Mesothelial cell of epicardium (in vitro differentiated cells): ENCODE data around the gene PCED1B. TPM values are rescaled to one million over a fixed set of nuclear protein-coding genes. Genes with fewer than 3 reads are reported as not detected.
"Not testable (repeated sequence)": the region's sequence is repeated elsewhere in the genome, so short reads cannot be mapped to it uniquely, and the experiment has no call there.

Experiments
- DNase-seq, 2 experiments: peaks; one replicate each; pipeline ENCODE4 v3.0.0; 2021; ENCODE audit warnings: low spot score in 2 of 2; ENCODE audit not compliant: unreplicated experiment in 2 of 2
- H3K27ac Mint-ChIP-seq: 2 replicates; pipeline ENCODE4 v1.8.0; 2021; ENCODE audit warnings: mixed read lengths
- H3K27me3 Mint-ChIP-seq: 2 replicates; pipeline ENCODE4 v1.8.0; 2021; ENCODE audit warnings: low read depth, mixed read lengths
- H3K36me3 Mint-ChIP-seq: 2 replicates; pipeline ENCODE4 v1.8.0; 2021; ENCODE audit warnings: mixed read lengths
- H3K4me1 Mint-ChIP-seq: 2 replicates; pipeline ENCODE4 v1.8.0; 2021; ENCODE audit warnings: mixed read lengths
- H3K4me3 Mint-ChIP-seq: 2 replicates; pipeline ENCODE4 v1.8.0; 2021; ENCODE audit warnings: mild to moderate bottlenecking, moderate library complexity, mixed read lengths
- H3K9me3 Mint-ChIP-seq: 2 replicates; pipeline ENCODE4 v1.8.0; 2021; ENCODE audit warnings: mixed read lengths
- CTCF ChIP-seq: fragments of 200-600 bp; sonication (generic); IDR thresholded peaks from one replicate; pipeline ENCODE4 v1.5.0; 2021; ENCODE audit warnings: antibody characterized with exemption; ENCODE audit not compliant: unreplicated experiment
- total RNA-seq: library from RNA; stranded (reverse); gene quantifications from 3 replicates; pipeline ENCODE4 v1.2.1, GENCODE V29; 2021

Gene PCED1B
- total RNA-seq, 1 donor from 2014 or later: 2.8 TPM

GRCh38 chr12:47048541-47048940, 30.9 kb upstream of the PCED1B start:
- no peak for TF ChIP-seq CTCF
- H3K4me1 Mint-ChIP-seq: no peaks in the 10 kb centered on the region

DNA sequence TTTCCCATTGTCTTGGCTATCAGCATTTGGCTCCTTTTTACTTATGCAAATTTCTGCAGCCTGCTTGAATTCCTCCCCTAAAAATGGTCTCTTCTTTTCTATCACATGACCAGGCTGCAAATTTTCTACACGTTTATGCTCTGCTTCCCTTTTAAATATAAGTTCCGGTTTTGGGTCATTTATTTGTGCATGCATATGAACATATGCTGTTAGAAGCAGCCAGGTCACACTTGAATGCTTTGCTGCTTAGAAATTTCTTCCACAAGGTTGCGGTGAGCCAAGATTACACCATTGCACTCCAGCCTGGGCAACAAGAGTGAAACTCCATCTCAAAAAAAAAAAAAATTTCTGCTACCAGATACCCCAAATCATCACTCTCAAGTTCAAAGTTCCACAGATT, 28.1 kb upstream of the PCED1B start:
- not testable (repeated sequence) for H3K36me3 Mint-ChIP-seq, H3K4me3 Mint-ChIP-seq, H3K27ac Mint-ChIP-seq, H3K9me3 Mint-ChIP-seq, H3K4me1 Mint-ChIP-seq, DNase-seq, H3K27me3 Mint-ChIP-seq

More at GRCh38 chr12:47048541-47048940, 30.9 kb upstream of the PCED1B start:
- H3K27ac Mint-ChIP-seq: no peak overlapping the region
- H3K9me3 Mint-ChIP-seq: peaks cover 5% of the 10 kb centered on the region
- H3K4me3 Mint-ChIP-seq: no peak overlapping the region
- H3K36me3 Mint-ChIP-seq: peaks cover 8% of the 10 kb centered on the region
- H3K27me3 Mint-ChIP-seq: no peaks in the 10 kb centered on the region
- DNase-seq: no peak

GRCh38 chr12:47052274-47052673, 27.1 kb upstream of the PCED1B start:
- H3K4me3 Mint-ChIP-seq: no peak overlapping the region
- H3K9me3 Mint-ChIP-seq: peaks cover 13% of the 10 kb centered on the region
- no peak for TF ChIP-seq CTCF
- DNase-seq: no peak
- H3K36me3 Mint-ChIP-seq: peaks cover 13% of the 10 kb centered on the region
- peaks cover 5% of the 10 kb centered on the region for H3K4me1 Mint-ChIP-seq
- no peaks in the 10 kb centered on the region for H3K27me3 Mint-ChIP-seq
- no peak overlapping the region for H3K27ac Mint-ChIP-seq

DNA sequence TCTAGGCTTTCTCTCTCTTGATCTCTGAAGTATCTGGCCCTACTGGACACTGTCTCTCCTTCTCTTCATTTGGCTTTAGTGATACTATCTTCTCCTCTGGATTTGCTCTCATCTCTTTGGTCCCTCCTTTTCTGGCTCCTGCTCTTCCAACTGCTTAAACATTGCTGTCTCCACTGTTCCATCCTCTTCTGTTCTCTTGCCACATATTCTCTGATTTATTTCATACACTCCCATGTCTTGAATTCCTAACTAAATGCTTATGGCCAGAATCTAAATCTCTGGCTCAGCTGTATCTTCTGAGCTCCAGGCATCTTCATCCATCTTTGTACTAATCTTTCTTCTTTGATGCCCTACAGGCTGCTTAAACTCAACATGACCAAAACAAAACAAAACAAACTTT, 25.5 kb upstream of the PCED1B start:
- no peak overlapping the region for H3K27ac Mint-ChIP-seq
- TF ChIP-seq CTCF: no peak
- DNase-seq: no peak
- peaks cover 23% of the 10 kb centered on the region for H3K9me3 Mint-ChIP-seq
- peaks cover 17% of the 10 kb centered on the region for H3K36me3 Mint-ChIP-seq
- H3K4me1 Mint-ChIP-seq: peaks cover 5% of the 10 kb centered on the region
- H3K27me3 Mint-ChIP-seq: no peaks in the 10 kb centered on the region
- H3K4me3 Mint-ChIP-seq: no peak overlapping the region

DNA sequence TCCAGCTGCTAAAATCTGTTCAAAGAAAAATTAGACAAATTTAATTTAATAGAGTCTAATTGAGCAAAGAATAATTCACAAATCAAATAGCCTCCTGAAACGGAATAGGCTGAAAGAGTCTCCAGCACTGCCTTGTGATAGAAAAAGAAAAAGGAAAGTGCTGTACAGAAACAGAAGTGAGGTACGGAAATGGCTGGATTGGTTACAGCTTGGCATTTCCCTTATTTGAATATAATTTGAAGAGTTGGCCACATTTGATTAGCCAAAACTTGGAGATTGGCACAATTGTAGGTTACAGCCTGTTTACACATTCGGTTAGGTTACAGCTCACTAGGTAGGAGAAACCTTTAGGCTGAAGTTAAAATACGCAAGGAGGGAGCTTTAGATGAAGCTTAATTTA, 24.8 kb upstream of the PCED1B start:
- Mint-ChIP-seq H3K27ac (no peak overlapping the region), H3K4me3 (no peak overlapping the region), H3K4me1 (peaks cover 5% of the 10 kb centered on the region), H3K9me3 (peaks cover 30% of the 10 kb centered on the region), H3K27me3 (no peaks in the 10 kb centered on the region), H3K36me3 (peaks cover 19% of the 10 kb centered on the region)
- no peak for TF ChIP-seq CTCF
- DNase-seq: no peak

- not testable (repeated sequence) for H3K4me1 Mint-ChIP-seq, DNase-seq, H3K4me3 Mint-ChIP-seq, H3K27ac Mint-ChIP-seq, H3K27me3 Mint-ChIP-seq
- peaks cover 17% of the 10 kb centered on the region for H3K36me3 Mint-ChIP-seq
- peaks cover 31% of the 10 kb centered on the region for H3K9me3 Mint-ChIP-seq
Observed at GRCh38 chr12:47055856-47056255, 23.6 kb upstream of the PCED1B start.

DNA sequence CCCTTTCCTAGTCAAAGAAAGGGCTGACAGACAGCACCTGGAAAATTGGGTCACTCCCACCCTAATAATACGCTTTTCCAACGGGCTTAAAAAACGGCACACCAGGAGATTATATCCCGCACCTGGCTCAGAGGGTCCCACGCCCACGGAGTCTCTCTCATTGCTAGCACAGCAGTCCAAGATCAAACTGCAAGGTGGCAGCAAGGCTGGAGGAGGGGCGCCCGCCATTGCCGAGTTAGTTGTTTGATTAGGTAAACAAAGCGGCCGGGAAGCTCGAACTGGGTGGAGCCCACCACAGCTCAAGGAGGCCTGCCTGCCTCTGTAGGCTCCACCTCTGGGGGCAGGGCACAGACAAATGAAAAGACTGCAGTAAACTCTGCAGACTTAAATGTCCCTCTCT, 22.5 kb upstream of the PCED1B start:
- not testable (repeated sequence) for H3K27me3 Mint-ChIP-seq, H3K4me1 Mint-ChIP-seq, H3K27ac Mint-ChIP-seq, H3K4me3 Mint-ChIP-seq, DNase-seq
- Mint-ChIP-seq H3K9me3 (peaks cover 31% of the 10 kb centered on the region), H3K36me3 (peaks cover 11% of the 10 kb centered on the region)

- H3K4me3 Mint-ChIP-seq, H3K27me3 Mint-ChIP-seq, H3K27ac Mint-ChIP-seq, H3K4me1 Mint-ChIP-seq, DNase-seq: not testable (repeated sequence)
- Mint-ChIP-seq H3K36me3 (peaks cover 11% of the 10 kb centered on the region), H3K9me3 (peaks cover 31% of the 10 kb centered on the region)
Observed at GRCh38 chr12:47058640-47059039, 20.8 kb upstream of the PCED1B start.
